HCT116 (cell line): ENCODE results near the gene NAA20. TPM values are rescaled to one million over a fixed set of nuclear protein-coding genes. Genes with fewer than 3 reads are reported as not detected.

Experiments used
- ATAC-seq: fragments of 200-7000 bp; cut with Tn5 transposase; 2 replicates; pipeline ENCODE4 v1.9.1; 2020; ENCODE audit warnings: mild to moderate bottlenecking, moderate library complexity
- BruUV-seq: library from RNA; stranded (reverse); fragments of 400-500 nt; replicated peaks from 2 replicates; lab custom pipeline; 2021; lab: Mats Ljungman, UMichigan
- CTCF ChIA-PET: fragments of 300-600 bp; sonication (Branson Sonifier 250); formaldehyde crosslinking; loops from one replicate; lab custom pipeline; 2021; ENCODE audit warnings: antibody characterized with exemption; lab: Charles Lee
- POLR2A ChIA-PET: fragments of 300-600, 350-600 bp; sonication (Branson Sonifier 250); formaldehyde crosslinking; loops from one replicate; lab custom pipeline; 2021; ENCODE audit warnings: antibody characterized with exemption; lab: Charles Lee
- RAD21 ChIA-PET, 2 experiments: fragments of 300-600 bp; sonication (Branson Sonifier 250); formaldehyde crosslinking; loops; one replicate each; lab custom pipeline; 2023; ENCODE audit warnings: low total read pairs in 2 of 2; ENCODE audit not compliant: uncharacterized antibody in 2 of 2, unreplicated experiment in 2 of 2, low non-redundant PET in 1 of 2; lab: Charles Lee
- DNase-seq: peaks from one replicate; pipeline ENCODE4 v3.0.0-alpha.2; 2010; ENCODE audit warnings: low read depth, low spot score
- H2AFZ ChIP-seq: fragments of 200-600 bp; shearing (Covaris generic), sonication (generic); 2 replicates; pipeline ENCODE4 v1.6.1; 2017; ENCODE audit warnings: low read depth, mixed run types, mixed read lengths, antibody characterized with exemption, low read length; ENCODE audit not compliant: poor library complexity, severe bottlenecking
- H3K27ac ChIP-seq: 2 replicates; pipeline ENCODE4 v1.5.1; 2012; ENCODE audit warnings: low read depth, low read length
- H3K27me3 ChIP-seq: fragments of 200-600 bp; sonication (generic); 2 replicates; pipeline ENCODE4 v1.6.1; 2016; ENCODE audit warnings: mixed run types, low read length, mixed read lengths; ENCODE audit not compliant: insufficient read depth
- H3K36me3 ChIP-seq, 2 experiments: fragments of 200-500 bp in 1 of 2; fragments of 200-600 bp in 1 of 2; sonication (Bioruptor generic) in 1 of 2; sonication (generic) in 1 of 2; 2 replicates each; pipeline versions ENCODE4 v1.5.1 to v1.6.1; 2014 to 2016; ENCODE audit warnings: low read length in 2 of 2, inconsistent platforms in 1 of 2, mixed read lengths in 1 of 2, mixed run types in 1 of 2; ENCODE audit not compliant: insufficient read depth in 2 of 2, control insufficient read depth in 1 of 2
- H3K4me1 ChIP-seq, 2 experiments: fragments of 200-600 bp in 1 of 2; sonication (generic) in 1 of 2; 2 replicates each; pipeline versions ENCODE4 v1.5.1 to v1.6.1; 2012 to 2017; ENCODE audit warnings: low read length in 2 of 2, inconsistent platforms in 1 of 2, mild to moderate bottlenecking in 1 of 2, mixed read lengths in 1 of 2, mixed run types in 1 of 2, moderate library complexity in 1 of 2; ENCODE audit not compliant: insufficient read depth in 2 of 2, control insufficient read depth in 1 of 2
- H3K4me2 ChIP-seq: fragments of 200-600 bp; sonication (generic); 2 replicates; pipeline ENCODE4 v1.6.1; 2017; ENCODE audit warnings: mixed run types, low read length, mixed read lengths
- H3K4me3 ChIP-seq, 2 experiments: fragments of 200-600 bp in 1 of 2; sonication (generic) in 1 of 2; replicated peaks in 1 of 2; 2 replicates each; pipeline ENCODE4 v1.5.1; 2011 to 2016; ENCODE audit warnings: low read length in 2 of 2, control low read depth in 1 of 2, low read depth in 1 of 2, mild to moderate bottlenecking in 1 of 2, mixed read lengths in 1 of 2, mixed run types in 1 of 2
- H3K79me2 ChIP-seq: fragments of 200-600 bp; sonication (generic); 2 replicates; pipeline ENCODE4 v1.6.1; 2017; ENCODE audit warnings: mild to moderate bottlenecking, mixed run types, low read length, moderate library complexity, mixed read lengths; ENCODE audit not compliant: insufficient read depth
- H3K9ac ChIP-seq: fragments of 200-600 bp; sonication (generic); 2 replicates; pipeline ENCODE4 v1.6.1; 2016; ENCODE audit warnings: low read length, mixed read lengths
- H3K9me2 ChIP-seq: fragments of 200-600 bp; sonication (generic), shearing (Covaris generic); 2 replicates; pipeline ENCODE4 v1.6.1; 2017; ENCODE audit warnings: mixed run types, mild to moderate bottlenecking, moderate library complexity; ENCODE audit not compliant: insufficient read depth
- H3K9me3 ChIP-seq, 2 experiments: fragments of 200-500 bp in 1 of 2; fragments of 200-600 bp in 1 of 2; sonication (Bioruptor generic) in 1 of 2; sonication (generic) in 1 of 2; 2 replicates each; pipeline ENCODE4 v1.6.1; 2014 to 2017; ENCODE audit warnings: low read length in 2 of 2, mixed read lengths in 2 of 2, inconsistent platforms in 1 of 2, low read depth in 1 of 2, mild to moderate bottlenecking in 1 of 2, mixed run types in 1 of 2, moderate library complexity in 1 of 2; ENCODE audit not compliant: control insufficient read depth in 1 of 2, insufficient read depth in 1 of 2
- H4K20me1 ChIP-seq: fragments of 200-600 bp; sonication (generic), shearing (Covaris generic); 2 replicates; pipeline ENCODE4 v1.6.1; 2017; ENCODE audit warnings: mixed run types, mild to moderate bottlenecking, moderate library complexity; ENCODE audit not compliant: insufficient read depth
- ATF3 ChIP-seq: IDR thresholded peaks from 2 replicates; pipeline ENCODE4 v1.6.1; 2012
- JUND ChIP-seq: IDR thresholded peaks from 2 replicates; pipeline ENCODE4 v1.6.1; 2012
- POLR2A ChIP-seq: IDR thresholded peaks from 2 replicates; pipeline ENCODE4 v1.7.0; 2011; ENCODE audit warnings: borderline replicate concordance; ENCODE audit not compliant: insufficient read depth, insufficient read length; ENCODE audit errors: extremely low read depth
- POLR2AphosphoS5 ChIP-seq: IDR thresholded peaks from 2 replicates; pipeline ENCODE4 v1.6.1; 2011; ENCODE audit warnings: mild to moderate bottlenecking, low read depth, low read length, moderate library complexity
- RAD21 ChIP-seq: IDR thresholded peaks from 2 replicates; pipeline ENCODE4 v1.6.1; 2012; ENCODE audit warnings: low read depth, mild to moderate bottlenecking
- SP1 ChIP-seq: IDR thresholded peaks from 2 replicates; pipeline ENCODE4 v1.6.1; 2012; ENCODE audit warnings: low read depth
- SRF ChIP-seq: IDR thresholded peaks from 2 replicates; pipeline ENCODE4 v1.6.1; 2012; ENCODE audit warnings: low read depth
- TCF7L2 ChIP-seq: IDR thresholded peaks from 2 replicates; pipeline ENCODE4 v1.7.0; 2011; ENCODE audit warnings: borderline replicate concordance, inconsistent platforms; ENCODE audit not compliant: insufficient read depth, insufficient read length; ENCODE audit errors: extremely low read depth
- YY1 ChIP-seq: IDR thresholded peaks from 2 replicates; pipeline ENCODE4 v1.6.1; 2011; ENCODE audit warnings: low read length, low read depth, moderate library complexity, mild to moderate bottlenecking; ENCODE audit not compliant: insufficient replicate concordance; ENCODE audit errors: extremely low read depth
- intact Hi-C: fragments of 100-400 bp; cut with micrococcal nuclease; formaldehyde crosslinking; loops from 2 replicates; pipeline ENCODE4 v1.10.0; 2022
- total RNA-seq: library from RNA; stranded (reverse); gene quantifications from one replicate; pipeline ENCODE4 v1.2.1, GENCODE V29; 2021; ENCODE audit not compliant: unreplicated experiment
- TF ChIP-seq, protein P1 (sequence below): IDR thresholded peaks from 2 replicates; pipeline ENCODE4 v1.6.1; 2012; ENCODE audit warnings: low read depth
- TF ChIP-seq, protein P2 (sequence below): IDR thresholded peaks from 2 replicates; pipeline ENCODE4 v1.6.1; 2012

NAA20 gene
- total RNA-seq, 1 experiment from 2014 or later = 71.5 TPM

DNA sequence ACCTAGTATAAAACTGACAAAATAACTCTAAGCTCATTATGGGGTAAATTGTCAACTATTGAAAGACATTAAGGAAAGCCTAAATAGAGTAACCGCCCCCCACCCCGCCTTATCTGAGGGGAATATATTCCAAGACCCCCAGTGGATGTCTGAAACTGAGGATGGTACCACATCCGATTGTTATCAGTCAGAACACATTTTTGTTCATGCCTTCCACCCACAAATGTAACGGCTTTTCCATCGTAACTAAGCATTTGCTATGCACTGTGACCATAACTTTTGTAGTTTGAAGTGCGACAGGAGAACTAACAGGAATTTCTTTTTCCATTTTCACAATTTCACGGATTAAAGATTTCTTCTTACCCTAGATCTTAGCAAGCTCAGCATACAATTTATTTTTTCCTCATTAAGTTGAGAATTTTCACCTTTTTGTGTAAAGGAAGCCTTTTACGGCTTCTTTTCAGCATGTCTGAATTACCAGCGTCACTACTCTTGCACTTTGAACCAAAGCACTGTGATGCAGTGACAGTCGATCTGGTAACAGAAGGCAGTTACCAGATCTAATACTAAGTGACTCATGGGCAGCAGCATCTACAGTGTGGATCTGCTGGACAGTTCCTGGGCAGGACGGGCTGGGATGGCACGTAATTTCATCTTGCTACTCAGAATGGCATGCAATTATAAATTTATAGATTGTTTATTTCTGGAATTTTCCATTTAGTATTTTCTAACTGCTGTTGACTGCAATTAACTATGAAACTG, 47.0 kb downstream of the NAA20 start:
- Histone ChIP-seq H3K9me2 (no peaks in the 10 kb centered on the region), H4K20me1 (no peaks in the 10 kb centered on the region), H3K9me3 (no peaks in the 10 kb centered on the region), H3K4me3 (no peak overlapping the region), H3K36me3 (no peaks in the 10 kb centered on the region), H3K4me2 (no peak overlapping the region), H3K79me2 (no peaks in the 10 kb centered on the region), H2AFZ (no peak overlapping the region), H3K9ac (no peak overlapping the region), H3K27ac (no peak overlapping the region), H3K4me1 (no peaks in the 10 kb centered on the region), H3K27me3 (peaks cover 10% of the 10 kb centered on the region; the same call in 1 of the 2 replicates)
- DNase-seq (no peak), ATAC-seq (no peak)
- ChIA-PET CTCF (no interaction called here), RAD21 (no interaction called here), POLR2A (interaction anchor here (1.0 kb wide), 1 partner anchor 12 kb away, joined by 3 read pairs; the partner anchor contains the start of genes CFAP61 and CRNKL1)
- no TSS peak for BruUV-seq
- TF ChIP-seq, protein P1, sequence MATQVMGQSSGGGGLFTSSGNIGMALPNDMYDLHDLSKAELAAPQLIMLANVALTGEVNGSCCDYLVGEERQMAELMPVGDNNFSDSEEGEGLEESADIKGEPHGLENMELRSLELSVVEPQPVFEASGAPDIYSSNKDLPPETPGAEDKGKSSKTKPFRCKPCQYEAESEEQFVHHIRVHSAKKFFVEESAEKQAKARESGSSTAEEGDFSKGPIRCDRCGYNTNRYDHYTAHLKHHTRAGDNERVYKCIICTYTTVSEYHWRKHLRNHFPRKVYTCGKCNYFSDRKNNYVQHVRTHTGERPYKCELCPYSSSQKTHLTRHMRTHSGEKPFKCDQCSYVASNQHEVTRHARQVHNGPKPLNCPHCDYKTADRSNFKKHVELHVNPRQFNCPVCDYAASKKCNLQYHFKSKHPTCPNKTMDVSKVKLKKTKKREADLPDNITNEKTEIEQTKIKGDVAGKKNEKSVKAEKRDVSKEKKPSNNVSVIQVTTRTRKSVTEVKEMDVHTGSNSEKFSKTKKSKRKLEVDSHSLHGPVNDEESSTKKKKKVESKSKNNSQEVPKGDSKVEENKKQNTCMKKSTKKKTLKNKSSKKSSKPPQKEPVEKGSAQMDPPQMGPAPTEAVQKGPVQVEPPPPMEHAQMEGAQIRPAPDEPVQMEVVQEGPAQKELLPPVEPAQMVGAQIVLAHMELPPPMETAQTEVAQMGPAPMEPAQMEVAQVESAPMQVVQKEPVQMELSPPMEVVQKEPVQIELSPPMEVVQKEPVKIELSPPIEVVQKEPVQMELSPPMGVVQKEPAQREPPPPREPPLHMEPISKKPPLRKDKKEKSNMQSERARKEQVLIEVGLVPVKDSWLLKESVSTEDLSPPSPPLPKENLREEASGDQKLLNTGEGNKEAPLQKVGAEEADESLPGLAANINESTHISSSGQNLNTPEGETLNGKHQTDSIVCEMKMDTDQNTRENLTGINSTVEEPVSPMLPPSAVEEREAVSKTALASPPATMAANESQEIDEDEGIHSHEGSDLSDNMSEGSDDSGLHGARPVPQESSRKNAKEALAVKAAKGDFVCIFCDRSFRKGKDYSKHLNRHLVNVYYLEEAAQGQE = peak; percentile 21
- TF ChIP-seq TCF7L2 = no peak
- intact Hi-C loops = no loop called here

DNA sequence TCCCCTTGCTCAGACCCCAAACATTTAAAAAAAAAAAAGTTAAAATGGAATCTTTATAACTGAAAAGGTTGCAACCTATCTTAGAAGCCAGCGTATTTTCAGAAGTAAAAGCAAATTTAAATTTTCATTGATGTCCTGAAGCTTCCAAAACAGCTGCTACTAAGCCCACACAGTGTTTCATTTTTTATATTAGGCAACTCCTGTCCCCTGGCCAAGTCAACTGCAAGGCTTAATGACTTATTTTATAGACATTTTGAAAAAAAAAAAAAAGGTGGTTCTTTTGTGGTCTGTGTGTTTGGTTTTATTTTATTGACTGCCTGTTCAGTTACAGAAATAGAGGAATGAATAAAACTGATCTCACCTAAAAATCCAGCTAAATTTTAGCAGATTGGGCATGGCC, 48.2 kb downstream of the NAA20 start:
- no peaks in the 10 kb centered on the region for H3K79me2 ChIP-seq
- ATAC-seq = no peak
- no TSS peak for BruUV-seq
- H3K9me3 ChIP-seq = no peaks in the 10 kb centered on the region
- ChIA-PET CTCF (no interaction called here), POLR2A (no interaction called here), RAD21 (no interaction called here)
- H3K4me1 ChIP-seq = no peaks in the 10 kb centered on the region
- no peak for DNase-seq
- H3K27me3 ChIP-seq = peaks cover 10% of the 10 kb centered on the region; the same call in 1 of the 2 replicates
- no peak overlapping the region for H3K9ac ChIP-seq
- no peaks in the 10 kb centered on the region for H4K20me1 ChIP-seq
- intact Hi-C loops = no loop called here
- H3K36me3 ChIP-seq = no peaks in the 10 kb centered on the region
- no peak overlapping the region for H3K4me3 ChIP-seq
- H3K9me2 ChIP-seq = no peaks in the 10 kb centered on the region
- H2AFZ ChIP-seq = no peak overlapping the region
- no peak overlapping the region for H3K27ac ChIP-seq
- no peak overlapping the region for H3K4me2 ChIP-seq
- no peak for TF ChIP-seq RAD21
- TF ChIP-seq TCF7L2 = no peak
- TF ChIP-seq ATF3 = no peak
- no peak for TF ChIP-seq JUND
- TF ChIP-seq YY1 = no peak
- TF ChIP-seq, protein P2, sequence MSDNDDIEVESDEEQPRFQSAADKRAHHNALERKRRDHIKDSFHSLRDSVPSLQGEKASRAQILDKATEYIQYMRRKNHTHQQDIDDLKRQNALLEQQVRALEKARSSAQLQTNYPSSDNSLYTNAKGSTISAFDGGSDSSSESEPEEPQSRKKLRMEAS = no peak
- TF ChIP-seq POLR2AphosphoS5 = no peak
- TF ChIP-seq, protein P1 = no peak
- no peak for TF ChIP-seq SP1
- TF ChIP-seq POLR2A = no peak
- no peak for TF ChIP-seq SRF
